GM03348 (cell line): ENCODE results near the gene DPM2.

Experiments used
- DNase-seq: peaks from one replicate; pipeline ENCODE4 v3.0.0; 2012; ENCODE audit warnings: low spot score

Gene DPM2

GRCh38 chr9:127936347-127936852 is 1.3 kb downstream of the DPM2 start:
- DNase-seq, result no peak

GRCh38 chr9:127935765-127936221 is 1.9 kb downstream of the DPM2 start:
- no peak for DNase-seq

GRCh38 chr9:127934986-127935385 is 2.7 kb downstream of the DPM2 start:
- no peak for DNase-seq

- no peak for DNase-seq
Measured at GRCh38 chr9:127934248-127934647, 3.4 kb downstream of the DPM2 start.

DNA sequence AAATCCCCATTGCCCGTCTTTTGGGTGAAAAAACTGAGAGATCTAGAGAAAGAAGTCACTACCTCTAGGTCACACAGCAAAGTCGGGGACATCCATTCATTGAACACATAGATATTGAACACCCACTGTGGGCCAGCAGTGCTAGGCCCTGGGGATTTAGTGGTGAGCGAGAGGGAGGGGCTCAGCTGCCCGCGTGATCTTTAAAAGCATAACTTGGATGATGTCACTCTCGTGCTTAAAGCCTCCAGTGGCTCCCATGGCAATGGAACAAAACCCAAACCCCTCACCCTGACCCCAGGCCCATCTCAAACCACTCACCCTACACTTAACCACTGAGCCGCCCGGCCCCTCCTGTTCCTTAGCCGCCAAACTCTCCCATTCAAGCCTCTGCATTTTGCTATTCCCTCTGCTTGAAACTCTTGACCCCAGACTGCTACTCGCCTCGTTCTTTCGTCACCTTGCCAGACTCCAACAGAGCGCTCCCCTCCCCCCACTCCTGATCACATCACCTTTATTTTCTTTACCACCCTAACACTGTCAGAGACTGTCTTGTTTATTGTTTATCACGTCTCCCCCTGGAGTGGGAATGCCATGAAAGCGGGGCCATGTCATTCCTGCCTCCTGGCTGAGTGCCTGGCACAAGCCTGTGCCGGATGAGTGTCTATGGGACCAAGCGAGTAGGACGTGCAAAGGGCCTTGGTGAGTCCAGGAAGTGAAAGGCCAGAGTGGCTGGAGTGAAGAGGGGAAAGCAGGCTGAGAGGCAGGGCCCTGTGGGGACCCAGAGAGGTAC is 6.4 kb downstream of the DPM2 start:
- DNase-seq, result peak; percentile 64

- DNase-seq, result peak; percentile 98
Measured at GRCh38 chr9:127930231-127931091, 7.2 kb downstream of the DPM2 start, which contains the start of gene PIP5KL1. Gene PIP5KL1, minus strand, starts transcription at chr9:127930777. Its CDS starts 25 bp downstream, at chr9:127930752.

- no peak for DNase-seq
Measured at GRCh38 chr9:127929625-127929979, 8.1 kb downstream of the DPM2 start.

DNA sequence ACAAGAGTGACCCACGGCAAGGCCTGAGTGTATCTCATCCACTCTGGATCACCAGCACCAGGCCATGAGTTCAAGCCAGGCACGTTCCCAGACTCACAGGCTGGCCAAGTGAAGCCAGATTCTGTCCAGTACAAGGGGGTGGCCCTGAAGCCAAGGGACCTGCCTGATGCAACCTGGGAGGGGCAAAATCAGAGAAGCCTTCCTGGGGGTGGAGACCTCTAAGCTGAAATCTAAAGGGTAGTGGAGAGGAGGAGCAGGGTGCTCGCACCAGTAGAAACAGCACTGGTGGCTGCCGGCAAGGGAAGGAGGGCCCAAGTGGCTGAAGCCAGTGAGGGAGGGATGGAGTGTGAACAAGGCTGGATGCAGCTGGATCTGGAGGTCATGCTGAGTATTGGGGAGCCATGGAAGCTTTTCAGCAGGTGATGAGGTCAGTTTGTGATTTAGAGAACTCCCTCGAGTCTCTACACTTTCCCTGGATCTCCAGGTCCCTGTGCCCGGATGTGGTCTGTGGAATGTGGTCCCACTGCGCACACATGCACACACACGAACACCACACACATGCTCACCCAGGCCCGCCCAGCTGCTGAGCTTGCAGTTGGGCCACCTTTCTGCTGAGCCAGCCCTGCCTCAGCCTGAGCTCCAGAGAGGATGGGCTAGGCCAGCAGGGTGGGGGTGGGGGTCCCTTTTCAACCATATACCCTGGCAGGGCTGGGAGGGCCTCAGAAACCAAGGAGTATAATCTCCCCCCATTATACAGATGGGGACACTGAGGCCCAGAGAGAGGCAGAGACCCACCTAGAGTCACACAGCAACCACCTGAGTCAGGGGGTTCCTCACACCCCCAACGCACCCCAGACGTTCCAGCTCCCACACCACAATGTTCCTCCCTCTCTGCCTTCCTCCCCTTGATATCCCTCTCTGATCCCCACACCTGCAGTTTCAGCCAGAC is 8.7 kb downstream of the DPM2 start:
- no peak for DNase-seq

GRCh38 chr9:127927988-127928675 is 9.5 kb downstream of the DPM2 start:
- DNase-seq, result peak; percentile 41

GRCh38 chr9:127927201-127927987 is 10.3 kb downstream of the DPM2 start:
- DNase-seq, result no peak

- no peak for DNase-seq
Measured at GRCh38 chr9:127926906-127927200, 10.8 kb downstream of the DPM2 start.

DNA sequence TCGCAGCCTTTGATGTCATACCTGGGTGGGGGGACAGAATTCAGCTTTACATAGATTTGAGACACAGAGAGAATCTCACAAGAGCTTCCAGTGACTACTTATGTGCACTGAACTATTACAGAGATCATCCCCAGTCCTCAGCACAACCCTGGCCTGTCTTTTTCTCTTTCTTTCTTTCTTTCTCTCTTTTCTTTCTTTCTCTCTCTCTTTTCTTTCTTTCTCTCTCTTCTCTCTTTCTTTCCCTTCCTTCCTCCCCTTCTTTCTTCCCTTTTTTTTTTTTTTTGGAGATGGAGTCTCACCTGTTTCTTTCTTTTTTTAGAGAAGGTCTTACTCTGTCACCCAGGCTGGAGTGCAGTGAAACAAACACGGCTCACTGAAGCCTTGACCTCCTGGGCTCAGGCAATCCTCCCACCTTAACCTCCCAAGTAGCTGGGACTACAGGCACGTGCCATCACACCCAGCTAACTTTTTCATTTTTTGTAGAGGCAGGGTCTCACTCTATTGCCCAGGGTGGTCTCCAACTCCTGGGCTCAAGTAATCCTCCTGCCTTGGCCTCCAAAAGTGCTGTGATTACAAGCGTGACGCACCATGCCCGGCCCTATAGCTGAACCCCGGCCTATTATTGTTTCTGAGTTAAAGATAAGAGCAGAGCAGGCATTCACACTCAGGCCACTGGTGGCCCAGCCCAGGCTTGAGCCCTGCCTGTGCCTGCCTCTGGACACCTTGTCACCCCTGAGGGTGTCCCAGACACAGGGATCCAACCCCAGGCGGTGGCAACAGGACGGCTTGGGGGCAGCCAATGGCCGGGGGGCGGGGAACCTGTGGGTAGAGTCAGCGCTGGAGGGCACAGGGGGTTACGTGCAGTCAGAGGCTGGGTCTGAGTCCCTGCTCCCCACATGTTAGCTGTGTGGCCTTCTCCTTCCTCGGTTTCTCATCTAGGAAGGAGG is 11.4 kb downstream of the DPM2 start:
- no peak for DNase-seq

DNA sequence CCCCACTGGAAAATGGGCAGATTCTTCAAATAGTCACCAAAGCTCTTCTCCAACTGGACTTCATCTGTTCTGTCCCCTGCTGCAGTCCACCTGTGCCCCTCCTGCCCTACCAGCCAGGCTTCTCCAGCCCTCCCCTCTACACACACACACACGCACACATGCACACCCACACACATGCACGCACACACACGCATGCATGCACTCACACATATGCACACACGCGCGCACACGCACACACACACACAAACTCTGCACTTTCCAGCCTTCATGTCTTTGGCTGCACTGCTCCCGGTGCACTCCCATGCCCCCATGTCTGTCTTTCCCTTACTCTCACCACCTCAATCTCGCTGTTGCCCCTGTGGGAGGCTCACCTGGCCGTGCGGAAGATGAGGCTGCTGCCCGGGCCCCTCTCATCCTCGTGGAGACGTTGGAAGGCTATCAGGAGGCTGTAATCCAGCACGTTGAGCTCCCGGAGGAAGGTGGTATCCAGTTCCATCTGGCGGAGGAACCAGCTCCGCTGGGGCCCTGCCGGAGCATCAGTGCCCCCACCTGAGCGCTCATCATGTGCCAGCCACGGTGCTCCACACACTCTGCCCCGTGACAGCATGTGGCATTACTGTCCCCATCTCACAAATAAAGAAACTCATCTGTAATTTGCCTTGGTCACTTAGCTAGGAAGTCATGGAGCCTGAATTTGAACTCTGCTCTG is 12.8 kb downstream of the DPM2 start:
- no peak for DNase-seq

- peak; percentile 88 for DNase-seq
Measured at GRCh38 chr9:127923771-127924170, 13.9 kb downstream of the DPM2 start.

- DNase-seq, result no peak
Measured at GRCh38 chr9:127923046-127923445, 14.6 kb downstream of the DPM2 start.

GRCh38 chr9:127921557-127922120 is 16.0 kb downstream of the DPM2 start:
- DNase-seq, result peak; percentile 88

DNA sequence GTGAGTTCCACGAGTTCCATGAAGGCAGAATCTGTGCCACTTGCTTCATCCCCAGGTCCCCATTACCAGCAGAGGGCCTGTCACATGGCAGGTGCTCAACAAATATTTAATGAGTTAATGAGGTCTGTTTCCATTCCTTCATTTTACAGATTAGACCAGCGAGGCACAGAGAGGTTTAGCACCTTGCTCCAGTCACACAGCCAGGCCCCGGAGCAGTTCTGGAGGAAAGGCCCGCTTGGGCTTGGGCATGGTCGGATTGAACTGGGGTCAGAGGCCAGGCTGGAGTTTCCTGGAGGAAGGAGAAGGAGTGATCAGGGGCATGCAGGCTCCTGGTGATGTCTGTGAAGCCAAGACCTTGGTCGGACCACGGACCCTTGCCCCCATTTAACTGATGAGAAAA is 16.9 kb downstream of the DPM2 start:
- no peak for DNase-seq

GRCh38 chr9:127919253-127919815 is 18.3 kb downstream of the DPM2 start:
- peak; percentile 90 for DNase-seq
